Endothelial cell (in vitro differentiated cells): ENCODE data around the gene TOP3B. TPM values are rescaled to one million over a fixed set of nuclear protein-coding genes. Genes with fewer than 3 reads are reported as not detected.

ENCODE experiments used
- DNase-seq: peaks from one replicate; pipeline ENCODE4 v3.0.0; 2021; ENCODE audit warnings: low spot score
- H3K27ac Mint-ChIP-seq: one replicate; pipeline ENCODE4 v1.8.0; 2021; ENCODE audit warnings: mixed read lengths, inconsistent platforms; ENCODE audit not compliant: unreplicated experiment
- H3K27me3 Mint-ChIP-seq: one replicate; pipeline ENCODE4 v1.8.0; 2021; ENCODE audit warnings: mild to moderate bottlenecking, moderate library complexity, mixed read lengths, inconsistent platforms; ENCODE audit not compliant: unreplicated experiment
- H3K36me3 Mint-ChIP-seq: one replicate; pipeline ENCODE4 v1.8.0; 2021; ENCODE audit warnings: mild to moderate bottlenecking, low read depth, mixed read lengths, inconsistent platforms; ENCODE audit not compliant: unreplicated experiment
- H3K4me1 Mint-ChIP-seq: one replicate; pipeline ENCODE4 v1.8.0; 2021; ENCODE audit warnings: mild to moderate bottlenecking, mixed read lengths, inconsistent platforms; ENCODE audit not compliant: unreplicated experiment
- H3K4me3 Mint-ChIP-seq: one replicate; pipeline ENCODE4 v1.8.0; 2021; ENCODE audit warnings: mild to moderate bottlenecking, mixed read lengths, inconsistent platforms; ENCODE audit not compliant: unreplicated experiment
- H3K9me3 Mint-ChIP-seq: one replicate; pipeline ENCODE4 v1.8.0; 2021; ENCODE audit warnings: mixed read lengths, inconsistent platforms; ENCODE audit not compliant: unreplicated experiment
- total RNA-seq: library from RNA; stranded (reverse); fragmentation: NEBNext Ultra II Directional; extraction: Animal tissue kit (Norgen Biotek cat#: 25700); gene quantifications from one replicate; pipeline ENCODE4 v1.2.1, GENCODE V29; 2021; ENCODE audit not compliant: unreplicated experiment
- TF ChIP-seq, protein P1 (sequence below): fragments of 200-600 bp; sonication (generic); IDR thresholded peaks from one replicate; pipeline ENCODE4 v1.5.0; 2021; ENCODE audit warnings: antibody characterized with exemption; ENCODE audit not compliant: unreplicated experiment

Gene TOP3B
- total RNA-seq, 1 donor from 2014 or later: 55.6 TPM

DNA sequence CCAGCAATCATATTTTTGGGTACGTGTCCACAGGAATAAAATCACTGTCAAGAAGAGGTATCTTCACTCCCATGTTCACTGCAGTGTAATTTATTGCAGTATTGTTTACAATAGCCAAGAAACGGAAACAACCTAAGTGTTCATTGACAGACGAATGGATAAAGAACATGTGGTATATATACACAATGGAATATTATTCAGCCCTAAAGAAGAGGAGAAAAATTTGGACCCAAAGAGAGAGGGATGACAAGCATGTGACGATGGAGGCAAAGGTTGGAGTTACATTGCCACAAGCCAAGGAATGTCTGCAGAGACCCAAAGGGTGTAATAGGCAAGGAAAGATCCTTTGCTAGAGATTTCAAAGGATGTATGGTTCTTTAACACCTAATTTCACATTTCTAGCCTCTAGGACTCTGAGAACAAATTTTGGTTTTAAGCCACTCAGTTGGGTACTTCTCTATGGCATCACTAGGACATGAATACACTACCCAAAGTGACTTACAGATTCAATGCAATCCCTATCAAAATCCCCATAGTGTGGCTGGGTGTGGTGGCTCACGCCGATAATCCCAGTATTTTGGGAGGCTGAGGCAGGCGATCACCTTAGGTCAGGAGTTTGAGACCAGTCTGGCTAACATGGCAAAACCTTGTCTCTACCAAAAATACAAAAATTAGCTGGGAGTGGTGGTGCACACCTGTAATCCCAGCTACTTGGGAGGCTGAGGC, 31.1 kb upstream of the TOP3B start:
- H3K27ac Mint-ChIP-seq: no peak overlapping the region
- no peak for DNase-seq
- H3K27me3 Mint-ChIP-seq: peaks cover 2% of the 10 kb centered on the region
- TF ChIP-seq, protein P1, sequence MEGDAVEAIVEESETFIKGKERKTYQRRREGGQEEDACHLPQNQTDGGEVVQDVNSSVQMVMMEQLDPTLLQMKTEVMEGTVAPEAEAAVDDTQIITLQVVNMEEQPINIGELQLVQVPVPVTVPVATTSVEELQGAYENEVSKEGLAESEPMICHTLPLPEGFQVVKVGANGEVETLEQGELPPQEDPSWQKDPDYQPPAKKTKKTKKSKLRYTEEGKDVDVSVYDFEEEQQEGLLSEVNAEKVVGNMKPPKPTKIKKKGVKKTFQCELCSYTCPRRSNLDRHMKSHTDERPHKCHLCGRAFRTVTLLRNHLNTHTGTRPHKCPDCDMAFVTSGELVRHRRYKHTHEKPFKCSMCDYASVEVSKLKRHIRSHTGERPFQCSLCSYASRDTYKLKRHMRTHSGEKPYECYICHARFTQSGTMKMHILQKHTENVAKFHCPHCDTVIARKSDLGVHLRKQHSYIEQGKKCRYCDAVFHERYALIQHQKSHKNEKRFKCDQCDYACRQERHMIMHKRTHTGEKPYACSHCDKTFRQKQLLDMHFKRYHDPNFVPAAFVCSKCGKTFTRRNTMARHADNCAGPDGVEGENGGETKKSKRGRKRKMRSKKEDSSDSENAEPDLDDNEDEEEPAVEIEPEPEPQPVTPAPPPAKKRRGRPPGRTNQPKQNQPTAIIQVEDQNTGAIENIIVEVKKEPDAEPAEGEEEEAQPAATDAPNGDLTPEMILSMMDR: no peak
- no peaks in the 10 kb centered on the region for H3K4me1 Mint-ChIP-seq
- no peaks in the 10 kb centered on the region for H3K9me3 Mint-ChIP-seq
- H3K36me3 Mint-ChIP-seq: no peaks in the 10 kb centered on the region
- H3K4me3 Mint-ChIP-seq: no peak overlapping the region

DNA sequence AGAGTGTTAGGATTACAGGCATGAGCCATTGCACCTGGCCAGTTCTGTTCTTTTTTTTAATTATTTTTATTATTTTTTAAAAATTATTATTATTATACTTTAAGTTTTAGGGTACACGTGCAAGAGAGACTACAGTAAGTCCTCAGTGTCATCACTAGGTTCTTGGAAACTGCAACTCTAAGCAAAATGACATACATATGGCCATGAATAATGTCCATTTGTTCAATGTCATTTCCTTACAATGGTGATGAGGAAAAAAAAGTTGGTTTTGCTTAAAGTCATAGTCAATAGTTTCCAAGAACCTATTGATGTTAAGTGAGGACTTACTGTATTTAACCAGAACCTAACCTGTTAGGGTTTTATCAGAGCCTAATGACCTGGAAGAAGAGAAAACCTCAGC, 29.4 kb upstream of the TOP3B start:
- Mint-ChIP-seq H3K27me3 (peaks cover 2% of the 10 kb centered on the region), H3K27ac (no peak overlapping the region), H3K36me3 (no peaks in the 10 kb centered on the region), H3K4me3 (no peak overlapping the region), H3K4me1 (no peaks in the 10 kb centered on the region), H3K9me3 (no peaks in the 10 kb centered on the region)
- DNase-seq: no peak
- TF ChIP-seq, protein P1: no peak

GRCh38 chr22:22010358-22010757, 27.8 kb upstream of the TOP3B start:
- H3K27ac Mint-ChIP-seq: no peak overlapping the region
- peaks cover 2% of the 10 kb centered on the region for H3K27me3 Mint-ChIP-seq
- no peaks in the 10 kb centered on the region for H3K36me3 Mint-ChIP-seq
- no peak for DNase-seq
- no peaks in the 10 kb centered on the region for H3K4me1 Mint-ChIP-seq
- TF ChIP-seq, protein P1: no peak
- no peak overlapping the region for H3K4me3 Mint-ChIP-seq
- no peaks in the 10 kb centered on the region for H3K9me3 Mint-ChIP-seq

DNA sequence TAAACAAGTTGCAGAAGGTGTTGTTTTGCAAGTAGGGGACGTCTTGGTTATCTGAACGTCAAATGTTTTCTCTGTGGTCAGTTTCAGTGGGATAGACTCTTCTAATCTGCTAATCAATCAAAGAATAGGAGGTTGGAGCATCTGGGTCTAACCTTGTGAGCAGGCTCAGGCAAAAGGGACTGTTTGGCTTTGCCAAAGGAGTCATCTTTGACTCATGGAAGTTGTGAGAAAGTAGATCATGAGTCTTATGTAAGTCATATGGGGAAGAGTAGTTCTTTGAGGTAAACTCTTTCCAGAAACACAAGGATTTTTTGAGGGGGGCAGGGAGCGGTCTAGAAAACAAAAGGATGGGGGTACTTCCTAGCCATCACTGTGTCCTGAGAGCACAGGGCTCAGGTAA, 27.1 kb upstream of the TOP3B start:
- Mint-ChIP-seq H3K27ac (no peak overlapping the region), H3K9me3 (no peaks in the 10 kb centered on the region), H3K27me3 (peaks cover 2% of the 10 kb centered on the region), H3K4me1 (no peaks in the 10 kb centered on the region), H3K4me3 (no peak overlapping the region), H3K36me3 (no peaks in the 10 kb centered on the region)
- TF ChIP-seq, protein P1: no peak
- no peak for DNase-seq

DNA sequence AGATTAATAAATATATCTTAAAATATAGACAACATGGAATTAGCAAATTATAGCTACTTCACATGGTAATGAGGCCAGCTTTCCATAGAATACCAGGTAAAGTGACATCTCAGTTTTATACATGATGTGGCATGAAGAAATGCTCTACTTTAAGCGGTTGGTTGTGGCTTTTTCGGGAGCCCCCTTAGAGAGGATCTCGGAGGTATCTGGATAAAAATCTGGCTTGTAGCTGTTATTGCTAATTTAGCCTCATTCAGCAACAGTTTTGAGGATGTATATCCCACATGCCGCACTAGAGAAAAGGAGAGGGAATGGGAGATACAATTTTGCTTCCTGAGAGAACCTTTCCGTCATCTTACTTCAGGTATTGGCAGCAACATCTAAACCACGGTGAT, 24.0 kb upstream of the TOP3B start:
- Mint-ChIP-seq H3K4me3 (no peak overlapping the region), H3K27me3 (peaks cover 2% of the 10 kb centered on the region), H3K9me3 (no peaks in the 10 kb centered on the region), H3K4me1 (no peaks in the 10 kb centered on the region), H3K36me3 (no peaks in the 10 kb centered on the region), H3K27ac (no peak overlapping the region)
- no peak for DNase-seq
- TF ChIP-seq, protein P1: no peak
